ENCODE measurements around the gene DYNAP.

DYNAP gene

GRCh38 chr18:54590945-54591344, at the start of gene DYNAP:
TSS of gene DYNAP (plus strand) at chr18:54591245. CDS start at chr18:54591283, 38 bp downstream.
- DNase-seq (ENCODE audit: low spot score): no peak

GRCh38 chr18:54551590-54551989, 39.5 kb upstream of the DYNAP start:
- no peak for DNase-seq (ENCODE audit: low spot score)

GRCh38 chr18:54555286-54555685, 35.8 kb upstream of the DYNAP start:
- no peak for DNase-seq (ENCODE audit: low spot score)

- DNase-seq (ENCODE audit: low spot score): no peak
These were observed 35.0 kb upstream of the DYNAP start for GRCh38 chr18:54555996-54556395.

- no peak for DNase-seq (ENCODE audit: low spot score)
These were observed 33.1 kb upstream of the DYNAP start for GRCh38 chr18:54557958-54558357.

GRCh38 chr18:54558609-54559585, 32.1 kb upstream of the DYNAP start:
- peak; percentile 11 for DNase-seq (ENCODE audit: low spot score)

- no peak for DNase-seq (ENCODE audit: low spot score)
These were observed 29.3 kb upstream of the DYNAP start for GRCh38 chr18:54561706-54562267.

GRCh38 chr18:54580202-54580729, 10.8 kb upstream of the DYNAP start:
- DNase-seq (ENCODE audit: low spot score): no peak

GRCh38 chr18:54584065-54584464, 7.0 kb upstream of the DYNAP start:
- no peak for DNase-seq (ENCODE audit: low spot score)

- DNase-seq (ENCODE audit: low spot score): no peak
These were observed 5.3 kb upstream of the DYNAP start for GRCh38 chr18:54585743-54586142.

- DNase-seq (ENCODE audit: low spot score): no peak
These were observed 13.2 kb downstream of the DYNAP start for GRCh38 chr18:54604211-54604610.

- no peak for DNase-seq (ENCODE audit: low spot score)
These were observed 15.8 kb downstream of the DYNAP start for GRCh38 chr18:54606835-54607212.

GRCh38 chr18:54607213-54608027, 16.4 kb downstream of the DYNAP start:
- DNase-seq (ENCODE audit: low spot score): no peak

- DNase-seq (ENCODE audit: low spot score): no peak
These were observed 17.1 kb downstream of the DYNAP start for GRCh38 chr18:54608028-54608642.

- no peak for DNase-seq (ENCODE audit: low spot score)
These were observed 20.8 kb downstream of the DYNAP start for GRCh38 chr18:54611816-54612215.

GRCh38 chr18:54612237-54612636, 21.2 kb downstream of the DYNAP start:
- no peak for DNase-seq (ENCODE audit: low spot score)

GRCh38 chr18:54613174-54613573, 22.1 kb downstream of the DYNAP start:
- DNase-seq (ENCODE audit: low spot score): no peak

- DNase-seq (ENCODE audit: low spot score): no peak
These were observed 25.3 kb downstream of the DYNAP start for GRCh38 chr18:54616220-54616848.

GRCh38 chr18:54622084-54622483, 31.0 kb downstream of the DYNAP start:
- DNase-seq (ENCODE audit: low spot score): no peak

- no peak for DNase-seq (ENCODE audit: low spot score)
These were observed 35.7 kb downstream of the DYNAP start for GRCh38 chr18:54626779-54627178.

GRCh38 chr18:54630963-54631362, 39.9 kb downstream of the DYNAP start:
- no peak for DNase-seq (ENCODE audit: low spot score)

All from kidney capillary endothelial cell (primary cell).